Stimulated activated CD8-positive, alpha-beta memory T cell treated with anti-CD3 and anti-CD28 coated beads, Interleukin-4, amount 100 ng/mL, for 4 hours (primary cell): ENCODE results near the gene RGL2.
"Not testable (repeated sequence)": the region's sequence is repeated elsewhere in the genome, so short reads cannot be mapped to it uniquely, and the experiment has no call there.

Source experiments
- DNase-seq, 2 donors: peaks; one replicate each; pipeline ENCODE4 v3.0.0-alpha.2; 2020; ENCODE audit warnings: low read depth in 2 of 2, low spot score in 1 of 2

Gene RGL2

DNA sequence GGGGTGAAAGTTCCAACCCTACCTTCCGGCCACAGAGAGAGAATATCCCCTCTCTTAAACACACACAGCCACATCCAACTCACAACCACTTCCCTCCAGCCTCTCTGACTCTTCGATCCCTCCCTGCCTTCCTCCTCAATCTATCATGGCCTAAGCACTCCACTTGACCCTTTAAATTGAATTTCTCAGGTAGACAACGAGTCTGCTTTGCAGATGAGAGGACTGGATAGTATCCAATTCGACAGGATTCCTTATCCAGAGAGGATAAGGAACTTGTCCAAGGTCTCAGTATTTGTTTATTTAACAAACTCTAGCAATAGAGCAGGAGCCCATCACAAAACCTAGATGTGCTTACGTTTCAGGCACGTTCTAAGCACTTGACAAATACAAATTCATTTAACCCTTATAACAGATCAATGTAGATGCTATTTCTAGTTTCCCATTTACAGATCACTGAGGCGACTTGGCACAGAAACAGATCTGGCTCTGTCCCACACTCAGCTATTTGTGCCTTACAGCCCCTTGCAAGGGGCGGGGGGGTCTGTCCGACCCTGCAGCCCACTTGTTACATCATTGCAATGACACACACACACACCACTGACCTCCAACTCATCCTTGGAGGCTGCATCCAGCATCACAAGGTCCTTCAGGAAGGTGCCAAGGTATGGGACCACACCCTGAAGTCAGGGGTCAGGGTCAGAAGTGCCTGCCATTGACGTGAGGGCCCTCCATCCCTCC, 4.5 kb downstream of the RGL2 start:
- no peak for DNase-seq

DNA sequence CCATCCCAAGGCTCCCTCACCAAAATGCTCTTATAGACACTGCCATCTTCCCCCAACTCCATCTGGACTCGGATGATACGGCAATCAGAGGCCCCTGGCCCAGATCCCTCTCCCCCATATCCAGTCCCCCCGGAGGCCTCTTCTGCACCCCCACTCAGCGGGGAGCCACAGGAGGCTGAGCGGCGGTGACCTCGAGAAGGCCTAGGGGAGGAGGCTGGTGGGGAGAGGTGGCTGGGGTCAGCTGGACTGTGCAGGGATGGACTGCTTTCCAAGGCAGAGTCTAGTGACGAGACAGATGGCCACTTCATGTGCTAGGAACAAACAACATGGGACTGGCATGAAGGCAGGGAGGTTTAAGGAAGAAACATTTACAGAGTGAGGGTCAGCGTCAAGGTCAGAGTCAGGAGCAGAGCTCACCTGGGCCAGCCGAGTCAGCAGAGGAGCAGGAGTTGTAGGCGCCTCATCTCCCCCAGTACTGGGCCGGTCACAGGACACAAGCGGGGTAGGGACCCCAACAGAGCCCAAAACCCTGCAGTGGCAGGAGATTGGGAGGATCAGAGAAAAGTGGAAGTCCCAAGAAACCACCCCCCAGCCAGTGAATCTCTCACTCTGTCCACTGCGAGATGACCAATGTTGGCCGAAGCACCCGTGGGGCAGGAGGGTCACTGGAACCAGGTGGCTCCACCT, 5.6 kb downstream of the RGL2 start:
- no peak for DNase-seq

DNA sequence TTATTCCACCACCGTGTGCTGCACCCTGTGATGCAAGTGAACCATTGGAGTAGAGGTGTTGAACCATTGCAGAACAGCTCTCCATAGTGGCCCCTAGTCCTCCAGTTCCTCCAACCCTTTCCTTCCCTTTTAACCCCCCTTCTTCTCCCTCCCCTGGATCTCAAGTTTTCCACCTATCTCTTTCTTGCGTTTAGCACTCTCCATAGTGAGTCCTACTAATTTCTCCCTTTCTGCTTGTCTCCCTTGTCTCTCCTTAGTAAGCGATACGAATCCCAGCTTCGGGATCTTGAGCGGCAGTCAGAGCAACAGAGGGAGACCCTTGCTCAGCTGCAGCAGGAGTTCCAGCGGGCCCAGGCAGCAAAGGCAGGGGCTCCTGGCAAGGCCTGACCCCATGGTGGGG, 8.3 kb downstream of the RGL2 start:
- no peak for DNase-seq

DNA sequence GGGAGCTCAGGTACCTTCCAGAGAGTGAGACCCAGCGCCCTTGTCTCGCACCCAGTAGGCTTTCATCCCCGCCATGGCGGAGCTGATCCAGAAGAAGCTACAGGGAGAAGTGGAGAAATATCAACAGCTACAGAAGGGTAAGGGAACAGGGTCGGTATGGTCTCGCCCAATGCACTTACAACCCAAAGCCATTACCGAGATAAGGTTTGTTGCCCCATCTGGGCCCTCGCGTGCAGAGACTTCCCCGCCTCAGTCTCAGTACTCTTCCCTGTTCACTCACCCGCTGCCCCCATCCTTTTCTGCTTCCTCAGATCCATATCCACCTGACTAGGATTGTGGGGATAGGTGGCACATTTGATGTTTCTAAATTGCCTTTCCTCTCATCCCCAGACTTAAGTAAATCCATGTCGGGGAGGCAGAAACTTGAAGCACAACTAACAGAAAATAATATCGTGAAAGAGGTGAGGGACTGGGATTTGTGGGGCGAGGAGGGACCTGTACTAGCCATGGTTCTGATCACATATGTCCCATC, 8.9 kb downstream of the RGL2 start:
- DNase-seq: no peak

DNA sequence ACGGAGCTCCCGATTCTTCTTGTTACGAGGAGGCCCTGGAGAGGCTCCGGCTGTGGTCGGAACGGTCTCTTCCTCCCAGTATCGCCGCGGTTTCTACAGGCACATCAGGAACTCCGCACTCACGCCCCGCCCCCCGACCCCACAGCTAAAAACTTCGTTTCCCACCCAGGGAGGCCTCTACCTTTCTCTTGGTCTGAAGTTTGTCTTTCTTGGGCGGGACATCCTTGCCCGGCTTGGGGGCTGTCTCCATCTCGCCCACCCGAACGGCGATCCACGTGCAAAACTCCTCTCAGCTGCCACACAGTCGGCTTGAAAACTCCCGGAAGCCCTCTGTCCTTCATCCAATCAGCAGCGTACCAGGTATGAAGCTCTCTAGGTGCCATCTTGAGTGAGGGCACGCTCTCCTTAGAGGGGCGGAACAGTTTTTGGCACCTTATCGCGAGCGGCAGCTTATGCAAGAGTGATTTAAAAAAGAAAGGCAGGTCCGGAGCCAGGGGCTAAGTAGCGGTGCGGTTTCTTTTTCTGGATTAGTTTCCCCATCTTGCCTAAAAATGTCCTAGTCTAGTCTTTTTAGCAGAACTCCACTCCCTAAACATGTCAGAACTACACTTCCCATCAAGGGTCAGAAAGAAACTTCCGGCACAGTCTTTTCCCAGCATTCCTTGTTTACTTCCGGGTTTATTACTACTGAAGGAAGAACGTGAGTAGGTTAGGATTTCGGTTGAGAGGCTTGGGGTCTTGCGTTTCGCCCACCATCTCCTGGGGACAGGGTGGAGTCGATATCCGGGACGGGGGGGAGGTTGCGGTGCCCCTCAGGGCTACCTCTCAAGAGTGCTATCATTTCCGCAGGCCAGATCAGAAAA, 9.6 kb downstream of the RGL2 start, which contains the start of the genes PFDN6 and WDR46:
PFDN6 (plus strand) TSS at position 681 of the 863 bp plus-strand sequence. CDS start 256 bp downstream, outside the sequence.
WDR46 (minus strand) TSS at position 319 of the 863 bp plus-strand sequence; CDS start at position 250, 69 bp downstream.
- DNase-seq: peak; percentile 62 to 65

DNA sequence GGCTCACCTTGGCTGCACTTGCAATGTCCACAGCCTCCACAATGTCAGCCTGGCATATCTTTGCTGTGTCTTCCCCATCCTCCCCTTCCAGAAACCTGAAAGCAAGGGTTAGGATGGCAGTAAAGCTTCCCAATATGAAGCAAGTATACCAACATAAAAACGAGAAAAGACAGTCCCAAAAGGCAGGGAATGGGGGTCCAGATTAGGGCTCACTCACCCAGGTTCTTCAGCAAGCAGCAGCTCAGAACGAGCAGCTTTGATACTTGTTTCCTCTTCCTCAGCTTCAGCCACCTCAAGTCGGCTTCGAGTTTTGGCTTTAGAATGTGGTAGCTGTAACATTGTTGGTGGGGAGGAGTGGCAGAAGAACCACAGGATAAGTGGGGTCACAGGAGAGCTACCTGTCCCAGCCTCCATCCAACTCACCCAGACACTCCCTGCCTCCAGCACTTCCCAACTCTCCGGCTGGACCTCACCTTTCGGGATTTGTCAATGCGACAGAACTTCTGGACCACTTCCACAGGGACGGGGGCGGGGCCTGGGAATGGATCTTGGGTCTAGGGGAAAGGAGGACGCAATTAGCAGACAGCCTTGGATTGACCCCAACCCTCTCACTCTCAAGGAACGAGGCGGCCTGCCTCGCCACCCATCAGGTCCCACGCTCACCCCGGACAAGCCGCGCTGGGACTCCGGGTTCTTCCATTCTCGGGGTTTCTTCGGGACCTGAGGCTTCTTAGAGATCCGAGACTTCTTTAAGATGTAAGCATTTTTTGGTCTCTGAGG, 10.4 kb downstream of the RGL2 start:
- DNase-seq: no peak

DNA sequence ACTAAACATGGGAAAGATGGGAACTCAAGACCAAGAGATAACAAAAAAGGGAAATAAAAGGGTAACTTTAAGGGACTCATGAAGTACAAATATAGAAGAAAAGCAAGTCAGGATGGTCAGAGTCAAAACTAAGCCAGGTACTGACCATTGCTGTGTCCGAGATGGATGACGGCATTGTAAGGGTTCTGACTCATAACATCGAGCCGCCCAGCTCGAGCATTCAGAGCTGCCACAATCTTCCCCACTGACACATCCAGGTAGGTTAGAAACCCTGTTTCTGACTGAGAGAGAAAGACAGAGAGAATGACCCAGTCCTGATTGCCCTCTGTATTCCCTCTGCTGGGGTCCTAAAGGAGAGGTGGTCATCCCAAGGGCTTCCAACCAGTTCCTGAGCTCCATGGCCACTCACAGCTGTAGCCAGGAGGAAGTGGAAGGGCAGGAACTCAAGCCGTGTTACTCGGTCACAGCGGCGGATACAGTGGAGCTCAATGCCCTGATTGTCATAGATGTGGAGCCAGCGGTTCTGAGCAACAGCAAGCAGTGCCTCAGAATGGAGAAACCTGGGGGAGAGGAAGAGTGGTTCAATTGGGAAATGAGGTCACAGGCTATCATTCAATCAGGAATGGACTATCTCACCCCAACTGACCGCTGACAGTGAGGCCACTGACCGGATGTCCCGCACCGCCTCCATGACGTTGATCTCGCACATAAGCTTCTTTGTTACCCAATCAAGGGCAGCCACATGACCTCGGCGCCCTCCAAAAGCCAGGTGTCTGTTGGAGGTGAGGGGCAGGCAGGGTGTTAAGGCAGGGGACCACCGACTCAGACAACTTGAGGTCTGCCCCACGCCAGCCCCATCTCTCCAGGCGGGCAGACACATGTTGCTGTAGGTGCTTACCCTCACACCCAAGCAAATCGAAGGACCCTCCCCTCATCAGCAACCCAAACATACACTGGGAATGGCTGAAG, 11.5 kb downstream of the RGL2 start:
- no peak for DNase-seq

DNA sequence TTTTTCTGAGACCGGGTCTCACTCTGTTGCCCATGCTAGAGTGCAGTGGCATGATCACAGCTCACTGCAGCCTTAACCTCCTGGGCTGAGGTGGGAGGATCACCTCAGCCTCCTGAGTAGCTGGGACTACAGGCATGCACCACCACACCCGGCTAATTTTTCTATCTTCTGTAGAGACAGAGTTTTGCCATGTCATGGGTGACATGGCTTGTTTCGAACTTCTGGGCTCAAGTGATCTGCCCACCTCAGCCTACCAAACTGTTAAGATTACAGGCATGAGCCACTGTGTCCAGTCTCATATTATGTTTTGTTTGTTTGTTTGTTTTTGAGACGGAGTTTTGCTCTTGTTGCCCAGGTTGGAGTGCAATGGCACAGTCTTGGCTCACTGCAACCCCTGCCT, 13.5 kb downstream of the RGL2 start:
- DNase-seq: not testable (repeated sequence)

DNA sequence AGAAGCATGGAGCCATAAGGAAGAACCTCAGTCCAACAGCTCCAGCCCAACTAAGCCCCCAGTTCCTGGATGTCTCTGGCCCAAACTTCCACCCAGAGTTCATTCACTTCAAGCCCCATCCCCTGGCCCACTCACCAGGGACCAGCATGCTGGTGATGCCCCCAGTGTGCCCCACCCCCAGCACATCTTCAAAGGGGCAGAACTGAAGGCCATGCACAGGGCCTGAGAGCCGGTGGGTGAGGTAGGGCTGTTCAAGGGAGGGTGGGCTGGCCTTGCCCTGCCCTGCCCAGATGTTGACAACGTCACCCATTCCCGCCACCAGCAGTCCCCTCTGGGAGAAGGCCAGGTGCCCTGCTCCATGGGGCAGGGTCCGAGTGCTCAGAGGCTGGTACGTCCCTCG, 18.2 kb downstream of the RGL2 start:
- no peak for DNase-seq

DNA sequence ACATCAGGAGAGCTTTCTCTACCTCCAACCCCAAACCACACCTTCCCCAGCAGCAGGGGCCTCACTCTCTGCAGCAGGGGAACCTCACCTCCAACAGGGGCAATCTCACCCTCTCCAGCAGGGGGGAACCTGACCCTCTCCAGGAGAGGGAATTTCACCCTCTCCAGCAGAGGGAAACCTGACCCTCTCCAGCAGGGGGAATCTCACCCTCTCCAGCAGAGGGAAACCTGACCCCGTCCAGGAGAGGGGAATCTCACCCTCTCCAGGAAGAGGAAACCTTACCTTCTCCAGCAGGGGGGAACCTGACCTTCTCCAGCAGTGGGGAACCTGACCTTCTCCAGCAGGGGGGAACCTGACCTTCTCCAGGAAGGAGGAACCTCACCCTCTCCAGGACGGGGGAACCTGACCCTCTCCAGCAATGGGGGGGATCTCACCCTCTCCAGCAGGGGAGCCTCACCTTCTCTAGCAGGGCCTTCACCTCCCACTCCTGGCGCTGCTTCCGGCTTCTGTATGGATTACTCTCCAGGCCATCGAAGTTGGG, 18.7 kb downstream of the RGL2 start:
- DNase-seq: no peak

DNA sequence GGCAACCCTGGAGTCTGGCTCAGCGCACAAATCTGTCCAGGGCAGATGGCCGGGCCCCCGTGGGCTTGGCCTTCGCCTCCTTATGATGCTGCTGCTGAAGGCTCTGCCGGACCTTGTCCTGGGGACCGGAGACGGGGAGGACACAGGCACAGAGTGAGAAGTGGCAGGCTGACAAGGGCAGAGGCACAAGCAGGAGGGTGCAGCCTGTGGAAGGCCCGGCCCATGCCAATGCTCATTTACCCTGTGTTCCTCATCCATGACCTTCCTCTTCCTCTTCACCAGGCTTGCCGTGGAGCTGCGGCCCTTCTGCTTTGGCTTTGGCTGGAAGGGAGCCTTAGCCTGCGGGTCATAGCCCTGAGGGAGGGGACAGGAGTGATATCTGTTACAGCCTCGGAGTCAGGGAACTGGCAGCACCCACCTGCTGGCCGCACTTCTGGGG, 19.5 kb downstream of the RGL2 start:
- no peak for DNase-seq

DNA sequence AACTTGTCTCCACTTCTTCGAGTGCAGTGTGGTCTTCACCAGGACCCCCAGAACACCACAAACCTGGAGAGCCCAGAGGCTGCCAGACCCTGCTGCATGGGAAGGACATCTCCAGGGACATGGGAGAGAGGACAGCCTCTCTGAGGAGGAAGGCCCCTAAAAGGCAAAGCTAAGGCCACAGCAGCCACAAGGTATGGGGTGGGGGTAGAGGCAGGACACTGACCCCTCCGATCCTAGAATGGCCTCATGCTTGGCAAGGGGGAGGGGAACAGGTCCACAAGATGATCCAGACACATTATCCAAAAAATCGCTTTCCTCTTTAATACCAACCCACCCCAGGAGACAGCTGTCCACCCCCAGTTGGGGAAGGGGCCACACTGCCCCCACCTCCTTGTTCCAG, 19.9 kb downstream of the RGL2 start:
- DNase-seq: no peak

DNA sequence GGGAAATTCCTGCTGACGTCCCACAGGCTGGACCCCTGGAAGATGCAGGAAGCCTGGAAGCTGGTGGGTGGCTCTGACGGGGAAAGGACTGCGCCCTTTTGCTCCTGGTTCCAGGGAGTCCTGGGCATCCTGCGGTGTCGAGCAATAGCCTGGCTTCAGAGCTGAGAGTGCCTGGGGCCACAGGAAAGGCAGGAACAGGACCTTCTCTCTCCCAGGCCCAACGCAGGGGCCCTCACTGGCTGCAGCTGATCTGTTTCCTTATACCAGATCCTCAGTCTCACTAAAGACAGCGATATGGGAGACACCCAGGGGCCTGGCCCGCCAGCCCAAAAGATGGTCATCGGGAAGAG, 20.4 kb downstream of the RGL2 start:
- DNase-seq: no peak

DNA sequence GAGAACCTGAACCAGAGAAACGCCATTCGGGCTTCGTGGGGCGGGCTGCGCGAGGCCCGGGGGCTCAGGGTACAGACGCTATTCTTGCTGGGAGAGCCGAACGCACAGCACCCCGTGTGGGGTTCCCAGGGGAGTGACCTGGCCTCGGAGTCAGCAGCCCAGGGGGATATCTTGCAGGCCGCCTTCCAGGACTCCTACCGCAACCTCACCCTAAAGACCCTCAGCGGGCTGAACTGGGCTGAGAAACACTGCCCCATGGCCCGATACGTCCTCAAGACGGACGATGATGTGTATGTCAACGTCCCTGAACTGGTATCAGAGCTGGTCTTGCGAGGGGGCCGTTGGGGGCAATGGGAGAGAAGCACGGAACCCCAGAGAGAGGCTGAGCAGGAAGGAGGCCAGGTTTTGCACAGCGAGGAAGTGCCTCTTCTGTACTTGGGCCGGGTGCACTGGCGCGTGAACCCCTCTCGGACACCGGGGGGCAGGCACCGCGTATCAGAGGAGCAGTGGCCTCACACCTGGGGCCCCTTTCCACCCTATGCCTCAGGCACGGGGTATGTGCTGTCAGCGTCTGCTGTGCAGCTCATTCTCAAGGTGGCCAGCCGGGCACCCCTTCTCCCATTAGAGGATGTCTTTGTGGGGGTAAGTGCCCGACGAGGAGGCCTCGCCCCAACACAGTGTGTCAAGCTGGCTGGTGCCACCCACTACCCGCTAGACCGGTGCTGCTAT, 20.9 kb downstream of the RGL2 start:
- no peak for DNase-seq

DNA sequence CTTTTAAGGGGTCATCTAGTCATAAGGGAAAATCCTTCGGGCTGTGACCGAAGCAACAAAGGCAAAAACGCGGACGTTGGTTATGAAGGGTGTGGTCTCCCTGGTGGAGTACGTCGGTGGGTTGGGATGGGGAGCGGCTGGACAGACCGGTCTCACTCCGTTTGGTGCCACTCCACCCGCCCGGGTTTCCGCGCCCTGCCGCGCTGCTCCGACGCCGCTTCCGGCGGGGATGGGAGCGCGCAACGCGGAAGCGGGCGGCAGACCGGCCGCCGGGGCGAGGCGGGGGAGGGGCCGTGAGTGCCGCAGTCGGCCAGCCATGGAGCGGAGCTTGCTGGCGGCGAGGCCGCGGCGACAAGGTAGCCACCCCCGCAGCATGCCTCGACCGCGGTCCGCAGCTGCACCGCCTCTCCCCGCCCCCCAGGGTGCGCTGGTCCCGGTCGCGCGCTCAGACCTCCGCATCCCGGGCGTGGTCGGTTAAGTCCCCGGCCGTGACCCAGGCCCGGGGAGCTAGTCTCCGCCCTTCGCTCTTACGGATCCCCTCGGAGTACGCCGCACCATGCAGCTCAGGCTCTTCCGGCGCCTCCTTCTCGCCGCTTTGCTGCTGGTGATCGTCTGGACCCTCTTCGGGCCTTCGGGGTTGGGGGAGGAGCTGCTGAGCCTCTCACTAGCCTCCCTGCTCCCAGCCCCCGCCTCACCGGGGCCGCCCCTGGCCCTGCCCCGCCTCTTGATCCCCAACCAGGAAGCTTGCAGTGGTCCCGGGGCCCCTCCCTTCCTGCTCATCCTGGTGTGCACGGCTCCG, 21.7 kb downstream of the RGL2 start, which contains the start of gene B3GALT4:
B3GALT4 (plus strand) TSS at position 260 of the 799 bp plus-strand sequence; CDS start at position 557, 297 bp downstream.
- DNase-seq: peak in 1 of 2 donors; percentile 47

DNA sequence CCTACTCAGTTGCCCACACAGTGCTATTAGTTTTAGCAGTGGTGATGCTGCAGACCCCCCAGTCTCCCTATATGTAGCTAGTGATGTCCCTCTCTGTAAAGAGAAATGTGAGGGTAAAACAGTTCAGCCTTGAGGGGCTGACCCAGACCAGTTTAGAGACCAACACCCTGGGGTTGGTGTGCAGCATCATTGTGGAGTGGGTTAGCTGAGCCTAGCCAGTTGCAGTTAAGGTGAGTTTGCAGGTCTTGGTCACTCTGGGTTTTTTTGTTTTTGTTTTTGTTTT, 22.2 kb downstream of the RGL2 start:
- no peak for DNase-seq

DNA sequence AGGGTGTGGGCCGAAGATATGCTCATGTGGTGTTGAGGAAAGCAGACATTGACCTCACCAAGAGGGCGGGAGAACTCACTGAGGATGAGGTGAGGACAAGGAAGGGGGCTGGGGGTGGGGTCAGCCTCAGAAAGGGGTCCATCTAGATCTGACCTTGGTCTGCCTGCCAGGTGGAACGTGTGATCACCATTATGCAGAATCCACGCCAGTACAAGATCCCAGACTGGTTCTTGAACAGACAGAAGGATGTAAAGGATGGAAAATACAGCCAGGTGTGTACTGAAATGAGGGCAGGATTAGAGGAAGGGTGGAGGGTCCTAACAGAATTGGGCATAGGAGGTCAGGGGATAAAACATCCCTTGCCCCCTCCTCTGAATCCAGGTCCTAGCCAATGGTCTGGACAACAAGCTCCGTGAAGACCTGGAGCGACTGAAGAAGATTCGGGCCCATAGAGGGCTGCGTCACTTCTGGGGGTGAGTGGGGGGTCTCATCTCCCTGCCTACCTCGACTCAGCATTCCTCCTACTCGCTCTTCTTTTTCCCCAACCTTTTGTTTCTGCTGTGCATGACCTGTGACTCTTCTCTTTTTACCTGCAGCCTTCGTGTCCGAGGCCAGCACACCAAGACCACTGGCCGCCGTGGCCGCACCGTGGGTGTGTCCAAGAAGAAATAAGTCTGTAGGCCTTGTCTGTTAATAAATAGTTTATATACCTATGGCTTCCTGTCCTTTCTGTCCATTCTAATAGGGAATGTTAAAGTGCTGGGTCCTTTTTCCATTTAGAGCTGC, 22.8 kb downstream of the RGL2 start:
- DNase-seq: not testable (repeated sequence)
